Measurements from ENCODE around the gene SLC6A6.

DNA sequence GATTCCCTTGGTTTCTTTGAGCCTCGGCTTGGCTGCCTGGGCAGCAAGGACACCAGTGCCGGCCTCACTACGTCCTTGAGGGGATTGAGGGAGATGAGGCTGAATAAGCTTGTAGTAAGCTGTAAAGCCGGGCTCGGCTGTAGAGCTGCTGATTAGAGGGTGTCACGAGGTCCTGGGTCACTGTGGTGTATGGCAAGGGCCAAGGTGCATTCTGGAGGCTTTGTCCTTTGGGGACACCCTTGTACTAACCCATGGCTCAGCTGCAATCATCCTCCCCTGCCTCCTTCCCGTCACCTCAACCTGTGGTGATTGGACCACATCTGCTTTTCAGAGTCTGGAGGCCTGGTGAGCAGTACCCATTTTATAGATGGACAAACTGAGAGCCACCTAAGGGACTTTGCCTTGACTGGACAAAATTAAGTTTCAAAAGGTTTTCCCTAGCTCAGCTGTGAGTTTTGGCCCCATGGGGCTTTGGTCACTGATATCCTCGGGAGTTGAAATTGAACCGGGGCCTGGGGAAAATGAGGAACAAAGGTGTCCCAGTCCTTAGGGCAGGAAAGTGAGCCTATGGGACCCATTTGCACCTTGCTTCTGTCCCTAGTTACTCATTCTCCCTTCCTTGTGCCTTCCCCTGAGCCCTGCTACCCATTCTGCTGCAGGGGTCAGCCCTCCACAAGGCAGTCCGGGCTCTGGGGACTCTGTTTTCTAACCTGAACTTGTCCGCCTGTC lies 2.4 kb downstream of the SLC6A6 start:
- no peak for TF ChIP-seq EZH2 (optimal IDR thresholded peaks at IDR 0.05; ENCODE audit: low read depth, low read length)
- TF ChIP-seq, protein P1, sequence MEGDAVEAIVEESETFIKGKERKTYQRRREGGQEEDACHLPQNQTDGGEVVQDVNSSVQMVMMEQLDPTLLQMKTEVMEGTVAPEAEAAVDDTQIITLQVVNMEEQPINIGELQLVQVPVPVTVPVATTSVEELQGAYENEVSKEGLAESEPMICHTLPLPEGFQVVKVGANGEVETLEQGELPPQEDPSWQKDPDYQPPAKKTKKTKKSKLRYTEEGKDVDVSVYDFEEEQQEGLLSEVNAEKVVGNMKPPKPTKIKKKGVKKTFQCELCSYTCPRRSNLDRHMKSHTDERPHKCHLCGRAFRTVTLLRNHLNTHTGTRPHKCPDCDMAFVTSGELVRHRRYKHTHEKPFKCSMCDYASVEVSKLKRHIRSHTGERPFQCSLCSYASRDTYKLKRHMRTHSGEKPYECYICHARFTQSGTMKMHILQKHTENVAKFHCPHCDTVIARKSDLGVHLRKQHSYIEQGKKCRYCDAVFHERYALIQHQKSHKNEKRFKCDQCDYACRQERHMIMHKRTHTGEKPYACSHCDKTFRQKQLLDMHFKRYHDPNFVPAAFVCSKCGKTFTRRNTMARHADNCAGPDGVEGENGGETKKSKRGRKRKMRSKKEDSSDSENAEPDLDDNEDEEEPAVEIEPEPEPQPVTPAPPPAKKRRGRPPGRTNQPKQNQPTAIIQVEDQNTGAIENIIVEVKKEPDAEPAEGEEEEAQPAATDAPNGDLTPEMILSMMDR (IDR thresholded peaks at IDR 0.05; ENCODE audit: low read length) = no peak
